AG09309 (cell line): ENCODE results near the gene TSC22D1.

Source experiments
- DNase-seq: peaks from one replicate; pipeline ENCODE4 v3.0.0-alpha.2; 2010; ENCODE audit warnings: low read depth
- H3K4me3 ChIP-seq: 2 replicates; pipeline ENCODE4 v1.5.1; 2011; ENCODE audit warnings: mild to moderate bottlenecking, low read depth, low read length, moderate library complexity; ENCODE audit not compliant: control insufficient read depth
- CTCF ChIP-seq: IDR thresholded peaks from 2 replicates; pipeline ENCODE4 v1.5.1; 2011; ENCODE audit warnings: mild to moderate bottlenecking, low read depth, low read length, inconsistent platforms; ENCODE audit not compliant: insufficient read depth, control insufficient read depth; ENCODE audit errors: missing control alignments

The TSC22D1 gene

GRCh38 chr13:44451651-44452050 is 124.5 kb downstream of the TSC22D1 start:
- TF ChIP-seq CTCF, result no peak
- DNase-seq, result no peak
- H3K4me3 ChIP-seq, result no peak overlapping the region

- no peak overlapping the region for H3K4me3 ChIP-seq
- TF ChIP-seq CTCF, result no peak
- DNase-seq, result no peak
Observed at GRCh38 chr13:44451126-44451525, 125.0 kb downstream of the TSC22D1 start.

GRCh38 chr13:44449999-44450821 is 125.9 kb downstream of the TSC22D1 start:
- no peak overlapping the region for H3K4me3 ChIP-seq
- DNase-seq, result no peak
- no peak for TF ChIP-seq CTCF

- DNase-seq, result no peak
- H3K4me3 ChIP-seq, result no peak overlapping the region
- no peak for TF ChIP-seq CTCF
Observed at GRCh38 chr13:44448875-44449274, 127.3 kb downstream of the TSC22D1 start.

GRCh38 chr13:44448373-44448772 is 127.8 kb downstream of the TSC22D1 start:
- H3K4me3 ChIP-seq, result no peak overlapping the region
- TF ChIP-seq CTCF, result no peak
- DNase-seq, result no peak

- TF ChIP-seq CTCF, result no peak
- DNase-seq, result no peak
- H3K4me3 ChIP-seq, result no peak overlapping the region
Observed at GRCh38 chr13:44447783-44448321, 128.3 kb downstream of the TSC22D1 start.
